ENCODE results near the gene NCOA1. TPM values are rescaled to one million over a fixed set of nuclear protein-coding genes. Genes with fewer than 3 reads are reported as not detected.

NCOA1 gene
- total RNA-seq, 4 donors from 2014 or later: 41.3 to 69.6 (median 54.8) TPM

GRCh38 chr2:24512404-24512803 is 21.4 kb downstream of the NCOA1 start:
- no peaks in the 10 kb centered on the region for H3K9me3 ChIP-seq
- TF ChIP-seq CTCF (IDR thresholded peaks at IDR 0.05): no peak
- TF ChIP-seq POLR2A (IDR thresholded peaks at IDR 0.05): no peak
- H3K27me3 ChIP-seq: no peaks in the 10 kb centered on the region
- no peak overlapping the region for H3K4me3 ChIP-seq
- no peak overlapping the region for H3K27ac ChIP-seq
- no peaks in the 10 kb centered on the region for H3K36me3 ChIP-seq
- DNase-seq: no peak
- peaks cover 0 to 33% (median 0%) of the 10 kb centered on the region in 4 donors for H3K4me1 ChIP-seq

- Histone ChIP-seq H3K9me3 (no peaks in the 10 kb centered on the region), H3K27me3 (no peaks in the 10 kb centered on the region), H3K4me1 (peaks cover 0 to 33% (median 0%) of the 10 kb centered on the region in 4 donors), H3K36me3 (no peaks in the 10 kb centered on the region), H3K4me3 (no peak overlapping the region), H3K27ac (no peak overlapping the region)
- TF ChIP-seq POLR2A (IDR thresholded peaks at IDR 0.05): no peak
- no peak for TF ChIP-seq CTCF (IDR thresholded peaks at IDR 0.05)
- DNase-seq: no peak
Measured at GRCh38 chr2:24512831-24513230, 21.8 kb downstream of the NCOA1 start.

DNA sequence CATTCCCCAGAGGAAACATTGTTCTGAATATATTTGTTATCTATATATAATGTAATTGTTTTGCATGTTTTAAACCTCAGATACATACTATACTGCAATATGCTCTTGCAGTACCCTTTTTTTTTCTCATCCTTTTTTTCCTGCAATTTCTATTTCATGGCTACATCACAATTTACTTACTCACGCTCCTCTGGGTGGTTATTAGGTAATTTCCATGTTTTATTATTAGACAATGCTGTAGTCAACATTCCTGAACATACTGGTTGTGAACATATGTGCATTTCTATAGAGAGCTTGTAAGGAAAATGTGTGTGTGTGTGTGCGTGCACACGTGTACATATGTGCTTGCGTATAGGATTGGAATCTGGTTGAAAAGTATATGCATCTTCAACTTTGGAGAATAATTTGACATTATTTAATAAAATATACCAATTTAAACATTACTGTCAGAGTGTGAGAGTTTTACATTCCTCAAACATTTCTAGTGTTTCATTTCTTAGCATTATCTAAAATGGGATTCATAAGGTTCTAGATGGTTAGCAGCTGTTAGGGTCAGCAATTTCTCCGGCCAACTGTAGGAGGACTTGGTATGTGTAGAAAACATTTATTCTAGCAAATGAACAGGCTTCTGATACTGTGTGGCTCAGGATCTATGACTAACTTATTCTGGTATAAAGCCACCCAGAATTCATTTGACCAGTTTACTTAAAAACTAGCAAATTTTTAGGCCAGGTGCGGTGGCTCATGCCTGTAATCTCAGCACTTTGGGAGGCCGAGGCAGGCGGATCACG is 22.4 kb downstream of the NCOA1 start:
- Histone ChIP-seq H3K36me3 (no peaks in the 10 kb centered on the region), H3K4me3 (no peak overlapping the region), H3K27me3 (no peaks in the 10 kb centered on the region), H3K27ac (no peak overlapping the region), H3K4me1 (peaks cover 0 to 33% (median 0%) of the 10 kb centered on the region in 4 donors), H3K9me3 (no peaks in the 10 kb centered on the region)
- TF ChIP-seq CTCF (IDR thresholded peaks at IDR 0.05) (no peak), POLR2A (IDR thresholded peaks at IDR 0.05) (no peak)
- no peak for DNase-seq

DNA sequence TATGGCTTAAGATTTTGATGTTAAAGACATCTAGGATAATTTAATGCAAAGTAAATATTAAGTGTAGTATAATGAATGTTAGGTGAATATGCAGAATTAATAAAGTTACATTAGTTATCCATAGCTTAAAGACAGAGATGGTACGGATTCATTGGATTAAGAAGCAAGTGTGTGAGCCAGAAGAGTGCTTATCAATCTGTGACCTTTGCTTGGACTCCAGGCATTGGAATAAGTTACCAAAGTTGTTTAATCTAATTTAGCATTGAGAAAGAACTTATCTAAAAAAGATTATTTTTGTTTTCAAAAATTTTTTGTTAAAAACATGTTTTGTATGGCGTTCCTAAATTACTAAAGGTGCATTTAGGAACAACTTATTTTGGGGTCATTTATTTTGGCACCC is 23.8 kb downstream of the NCOA1 start:
- TF ChIP-seq POLR2A (IDR thresholded peaks at IDR 0.05) (no peak), CTCF (IDR thresholded peaks at IDR 0.05) (no peak)
- no peak overlapping the region for H3K4me3 ChIP-seq
- no peaks in the 10 kb centered on the region for H3K27me3 ChIP-seq
- no peak overlapping the region for H3K27ac ChIP-seq
- H3K4me1 ChIP-seq: peaks cover 0 to 33% (median 0%) of the 10 kb centered on the region in 4 donors
- DNase-seq: no peak
- H3K9me3 ChIP-seq: no peaks in the 10 kb centered on the region
- no peaks in the 10 kb centered on the region for H3K36me3 ChIP-seq

DNA sequence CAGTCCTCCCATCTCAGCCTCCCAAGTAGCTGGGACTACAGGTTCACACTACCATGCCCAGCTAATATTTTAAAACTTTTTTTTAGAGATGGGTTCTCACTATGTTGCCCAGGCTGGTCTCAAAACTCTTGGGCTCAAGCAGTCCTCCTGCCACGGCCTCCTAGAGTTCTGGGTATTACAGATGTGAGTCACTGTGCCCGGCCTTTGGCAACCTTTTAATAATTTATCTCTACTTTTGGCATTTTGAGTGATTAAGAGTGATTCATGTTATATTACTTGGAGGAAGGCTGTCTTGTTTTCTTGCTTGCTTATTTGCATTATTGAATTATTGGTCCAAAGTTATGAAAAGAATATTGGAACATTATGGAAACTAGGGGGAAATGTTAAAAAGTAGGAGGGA is 24.3 kb downstream of the NCOA1 start:
- no peak for TF ChIP-seq CTCF (IDR thresholded peaks at IDR 0.05)
- TF ChIP-seq POLR2A (IDR thresholded peaks at IDR 0.05): no peak
- H3K27ac ChIP-seq: no peak overlapping the region
- no peak overlapping the region for H3K4me3 ChIP-seq
- peaks cover 0 to 33% (median 0%) of the 10 kb centered on the region in 4 donors for H3K4me1 ChIP-seq
- no peaks in the 10 kb centered on the region for H3K27me3 ChIP-seq
- H3K9me3 ChIP-seq: no peaks in the 10 kb centered on the region
- no peaks in the 10 kb centered on the region for H3K36me3 ChIP-seq
- DNase-seq: no peak
